Skeletal muscle satellite cell (primary cell): Measurements from ENCODE around the gene GPR135.

Source experiments
- H3K27me3 ChIP-seq: 2 replicates; pipeline ENCODE4 v1.7.0; 2013; ENCODE audit warnings: low read length; ENCODE audit not compliant: control insufficient read depth, insufficient read depth
- H3K36me3 ChIP-seq: 2 replicates; pipeline ENCODE4 v1.7.0; 2013; ENCODE audit warnings: mild to moderate bottlenecking, control low read depth, low read length; ENCODE audit not compliant: insufficient read depth
- H3K4me1 ChIP-seq: 2 replicates; pipeline ENCODE4 v1.7.0; 2013; ENCODE audit warnings: low read length; ENCODE audit not compliant: control insufficient read depth, insufficient read depth
- H3K4me2 ChIP-seq: 2 replicates; pipeline ENCODE4 v1.7.0; 2013; ENCODE audit warnings: mild to moderate bottlenecking, low read length
- H3K4me3 ChIP-seq: 2 replicates; pipeline ENCODE4 v1.7.0; 2013; ENCODE audit warnings: low read length
- H3K9ac ChIP-seq: 2 replicates; pipeline ENCODE4 v1.7.0; 2013; ENCODE audit warnings: mild to moderate bottlenecking, low read depth, low read length, moderate library complexity
- H3K9me3 ChIP-seq: replicated peaks from 2 replicates; pipeline ENCODE4 v1.7.0; 2013; ENCODE audit warnings: mild to moderate bottlenecking, control low read depth, low read length

The GPR135 gene

DNA sequence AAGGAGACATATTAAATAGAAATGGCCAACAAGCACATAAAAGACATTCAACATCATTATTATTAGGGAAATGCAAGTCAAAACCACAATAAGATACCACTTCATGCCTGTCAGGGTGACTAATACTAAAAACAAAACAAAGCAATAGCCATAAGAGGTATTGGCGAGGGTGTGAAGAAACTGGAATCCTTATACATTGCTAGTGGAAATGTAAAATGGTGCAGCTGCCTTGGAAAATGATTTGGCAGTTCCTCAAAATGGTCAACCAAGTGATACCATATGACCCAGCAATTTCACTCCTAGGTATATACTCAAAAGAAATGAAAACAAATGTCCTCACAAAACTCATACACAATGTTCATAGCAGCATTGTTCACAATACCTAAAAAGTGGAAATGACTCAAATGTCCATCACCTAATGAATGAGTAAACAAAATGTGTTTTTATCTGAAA is 27.0 kb downstream of the GPR135 start:
- Histone ChIP-seq H3K4me1 (peaks cover 29% of the 10 kb centered on the region), H3K9me3 (no peaks in the 10 kb centered on the region), H3K4me3 (peak overlapping the region; percentile 19), H3K27me3 (no peaks in the 10 kb centered on the region), H3K4me2 (peak overlapping the region; percentile 52), H3K36me3 (no peaks in the 10 kb centered on the region), H3K9ac (peak overlapping the region; percentile 9)

DNA sequence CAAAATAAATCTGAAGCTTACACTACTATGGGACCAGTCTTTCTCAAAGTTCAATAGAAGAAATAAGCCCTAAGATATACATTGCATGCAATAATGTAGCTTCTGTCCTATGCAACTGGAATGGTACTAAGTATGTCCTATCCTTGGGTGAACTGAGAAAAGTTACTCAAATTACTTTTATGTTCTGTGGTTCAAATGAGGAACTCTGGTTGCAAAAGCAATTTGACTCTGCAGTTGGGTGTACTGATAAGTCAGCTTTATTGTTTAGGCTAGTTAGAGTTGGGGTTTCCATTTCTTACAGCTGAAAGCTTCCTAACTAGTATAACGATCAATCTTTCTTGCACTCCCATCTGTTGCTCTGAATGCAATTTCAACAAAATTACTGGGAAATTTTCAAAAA is 29.2 kb downstream of the GPR135 start:
- Histone ChIP-seq H3K27me3 (no peaks in the 10 kb centered on the region), H3K4me1 (peaks cover 29% of the 10 kb centered on the region), H3K9ac (no peak overlapping the region), H3K9me3 (no peaks in the 10 kb centered on the region), H3K4me3 (no peak overlapping the region), H3K4me2 (no peak overlapping the region), H3K36me3 (no peaks in the 10 kb centered on the region)

DNA sequence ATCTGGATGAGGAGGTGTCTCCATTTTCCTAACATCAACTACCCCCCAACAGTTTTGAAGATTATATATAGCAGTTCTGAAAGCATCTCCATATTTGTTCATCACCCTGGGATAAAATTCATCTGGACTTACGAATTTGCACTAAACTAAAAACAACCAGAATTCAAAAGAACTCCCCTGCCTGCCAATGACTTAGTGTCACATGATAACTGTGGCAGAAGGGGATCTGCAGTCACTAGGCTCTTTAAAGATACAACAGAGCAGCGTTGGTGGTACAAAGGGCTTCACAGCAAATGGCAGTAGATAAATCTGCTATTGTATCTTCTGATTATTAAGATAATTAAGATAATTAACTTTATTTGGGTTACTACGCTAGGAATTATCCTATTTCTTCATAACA is 30.1 kb downstream of the GPR135 start:
- H3K36me3 ChIP-seq = no peaks in the 10 kb centered on the region
- no peak overlapping the region for H3K4me2 ChIP-seq
- H3K9ac ChIP-seq = no peak overlapping the region
- no peaks in the 10 kb centered on the region for H3K9me3 ChIP-seq
- no peak overlapping the region for H3K4me3 ChIP-seq
- no peaks in the 10 kb centered on the region for H3K27me3 ChIP-seq
- peaks cover 29% of the 10 kb centered on the region for H3K4me1 ChIP-seq

DNA sequence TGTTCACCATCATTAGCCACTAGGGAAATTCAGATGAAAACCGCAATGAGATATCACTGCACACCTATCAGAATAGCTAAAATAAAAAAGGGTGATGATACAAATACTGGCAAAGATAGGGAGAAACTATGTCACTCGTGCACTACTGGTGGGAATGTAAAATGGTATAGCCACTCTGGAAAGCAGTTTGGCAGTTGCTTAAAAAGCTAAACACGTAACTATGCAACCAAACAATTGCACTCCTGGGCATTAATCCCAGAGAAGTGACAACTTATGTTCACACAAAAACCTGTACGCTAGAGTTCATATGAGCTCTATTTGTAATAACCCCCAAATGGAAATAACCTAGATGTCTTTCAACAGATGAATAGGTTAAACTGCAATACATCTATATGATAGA is 35.4 kb downstream of the GPR135 start:
- Histone ChIP-seq H3K9me3 (no peaks in the 10 kb centered on the region), H3K36me3 (no peaks in the 10 kb centered on the region), H3K4me3 (no peak overlapping the region), H3K4me1 (peaks cover 24% of the 10 kb centered on the region), H3K27me3 (no peaks in the 10 kb centered on the region), H3K9ac (no peak overlapping the region), H3K4me2 (no peak overlapping the region)

DNA sequence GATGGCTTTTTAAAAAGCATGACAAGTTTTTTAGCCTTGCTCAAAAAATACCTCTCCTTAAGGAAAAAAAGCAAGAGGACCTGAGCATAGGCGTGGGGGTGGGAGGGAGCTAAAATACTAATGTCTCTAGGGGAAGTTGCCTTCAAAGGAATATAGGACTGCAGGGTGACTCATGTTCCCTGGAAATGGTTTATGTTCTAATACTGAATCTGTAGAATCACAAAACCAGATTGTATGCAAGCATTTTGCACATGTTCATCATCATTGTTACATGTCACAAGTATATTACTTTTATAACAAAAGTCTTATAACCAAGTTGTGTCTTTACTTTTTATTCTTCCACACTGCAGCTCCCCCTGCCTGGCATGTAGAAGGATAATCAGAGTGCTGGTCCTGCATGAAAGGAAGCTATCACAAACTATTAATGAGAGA is 36.6 kb downstream of the GPR135 start:
- Histone ChIP-seq H3K9ac (no peak overlapping the region), H3K4me2 (peak overlapping the region; percentile 46), H3K9me3 (no peaks in the 10 kb centered on the region), H3K36me3 (no peaks in the 10 kb centered on the region), H3K4me3 (no peak overlapping the region), H3K27me3 (no peaks in the 10 kb centered on the region), H3K4me1 (peaks cover 25% of the 10 kb centered on the region)

DNA sequence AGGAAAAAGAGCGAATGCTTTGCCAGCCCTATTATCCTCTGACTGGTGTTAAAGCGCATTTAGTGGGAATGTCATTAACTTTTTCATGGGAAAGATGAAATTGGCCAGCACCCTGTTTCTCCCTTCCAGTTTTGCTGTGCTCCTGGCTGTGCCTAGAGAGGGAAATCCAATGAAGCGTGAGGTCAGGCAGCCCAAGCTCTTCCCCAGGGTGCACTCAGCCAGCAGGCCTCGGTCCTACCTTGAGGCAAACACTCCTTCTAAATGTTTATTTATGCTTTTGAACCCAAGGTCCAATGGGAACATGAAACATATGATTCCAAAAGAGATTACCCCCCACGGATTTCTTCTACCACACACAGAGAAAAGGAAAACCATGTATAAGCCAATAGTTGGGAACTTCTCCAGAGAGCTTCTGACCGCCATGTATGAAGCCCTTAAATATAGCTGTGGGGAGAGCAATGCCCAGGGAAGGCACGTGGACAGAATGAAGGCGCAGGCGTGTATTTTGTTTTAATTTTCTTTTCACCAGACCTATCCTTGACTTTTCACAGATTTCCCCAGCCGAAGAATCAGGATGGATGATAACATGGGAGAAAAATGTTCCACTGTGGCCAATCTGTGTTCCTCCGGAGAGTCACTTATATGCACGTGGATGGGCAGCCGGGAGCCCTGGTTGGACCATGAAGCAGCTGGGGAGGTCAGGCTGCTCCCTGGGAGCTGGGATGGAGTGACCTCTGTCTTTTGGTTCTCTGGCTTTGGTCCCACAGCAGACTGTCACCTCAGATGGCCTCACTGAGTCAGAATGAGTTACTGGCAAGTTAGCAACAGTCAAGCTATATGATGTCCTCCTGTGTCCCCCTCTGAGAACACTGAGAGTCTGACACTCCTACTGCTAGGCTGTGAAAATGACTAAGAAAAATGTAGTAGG is 37.3 kb downstream of the GPR135 start:
- Histone ChIP-seq H3K4me1 (peaks cover 25% of the 10 kb centered on the region), H3K9ac (no peak overlapping the region), H3K27me3 (no peaks in the 10 kb centered on the region), H3K36me3 (no peaks in the 10 kb centered on the region), H3K9me3 (no peaks in the 10 kb centered on the region), H3K4me2 (peak overlapping the region; percentile 46), H3K4me3 (no peak overlapping the region)

DNA sequence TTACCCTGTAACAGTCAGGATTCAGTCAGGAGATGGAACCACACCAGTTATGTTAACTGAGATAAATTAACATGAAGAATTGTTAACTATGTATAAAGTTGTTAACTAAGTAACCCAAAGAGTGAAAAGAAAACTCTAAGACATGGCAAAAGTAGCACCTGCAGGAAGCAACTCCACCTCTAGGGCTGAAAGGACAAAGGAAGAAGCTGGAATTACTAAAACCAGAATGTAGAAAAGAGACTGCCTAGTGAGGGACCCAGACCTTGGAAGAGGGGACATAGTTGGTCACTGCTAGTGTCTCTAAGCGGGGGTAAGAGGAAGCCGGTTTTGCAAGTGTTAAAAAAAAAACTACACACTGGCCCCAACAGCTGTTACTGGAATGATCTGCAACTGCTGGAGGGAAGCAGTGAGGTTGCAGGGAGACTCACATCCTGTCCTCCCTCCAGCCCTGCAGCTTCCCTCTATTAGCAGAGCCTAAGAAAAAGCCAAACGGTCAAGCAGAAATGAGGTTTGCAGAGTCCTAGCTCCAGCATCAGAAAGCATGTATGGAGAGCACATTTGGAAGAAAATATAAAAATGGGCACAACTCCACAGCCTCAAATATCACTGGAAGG is 39.8 kb downstream of the GPR135 start:
- no peaks in the 10 kb centered on the region for H3K9me3 ChIP-seq
- peaks cover 30% of the 10 kb centered on the region for H3K4me1 ChIP-seq
- H3K36me3 ChIP-seq = no peaks in the 10 kb centered on the region

DNA sequence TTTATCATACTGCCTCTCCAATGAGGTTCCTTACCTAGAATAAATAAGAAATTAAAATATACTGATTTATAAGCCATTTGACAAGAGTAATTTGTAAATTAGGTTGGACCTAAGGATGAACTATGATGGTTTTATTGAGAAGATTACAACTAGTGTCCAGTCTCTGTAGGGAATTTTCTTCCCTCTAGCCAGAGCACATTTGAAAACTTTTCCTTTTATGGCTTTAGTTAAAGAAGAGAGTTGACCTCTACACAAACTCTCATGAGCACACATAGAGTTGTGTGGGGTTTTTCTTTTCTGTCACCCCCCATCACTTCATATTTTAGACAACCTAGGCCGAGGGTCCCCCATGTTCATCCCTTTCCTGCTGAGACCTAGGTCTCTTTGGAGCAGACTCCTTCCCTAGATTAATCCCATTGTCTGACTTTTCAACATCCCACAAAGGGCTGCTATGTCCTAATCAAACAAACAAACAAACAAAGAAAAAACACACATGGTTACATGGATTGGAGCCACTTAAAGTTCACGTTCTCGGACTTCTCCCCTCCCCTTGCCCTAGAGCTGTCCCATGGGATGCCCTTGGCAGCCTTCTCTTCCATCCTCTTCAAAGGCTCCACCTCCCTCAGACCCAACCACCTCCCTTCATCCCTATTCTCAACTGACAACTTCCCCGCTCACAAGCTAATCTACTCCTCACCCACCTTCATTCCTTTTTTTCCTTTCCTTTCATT is 40.7 kb downstream of the GPR135 start:
- H3K4me3 ChIP-seq = no peak overlapping the region
- H3K36me3 ChIP-seq = no peaks in the 10 kb centered on the region
- H3K4me2 ChIP-seq = no peak overlapping the region
- H3K9me3 ChIP-seq = no peaks in the 10 kb centered on the region
- H3K4me1 ChIP-seq = peaks cover 30% of the 10 kb centered on the region
- H3K9ac ChIP-seq = no peak overlapping the region
- no peaks in the 10 kb centered on the region for H3K27me3 ChIP-seq

More for the DNA sequence above, 39.8 kb downstream of the GPR135 start:
- Histone ChIP-seq H3K4me2 (no peak overlapping the region), H3K27me3 (no peaks in the 10 kb centered on the region), H3K9ac (no peak overlapping the region), H3K4me3 (no peak overlapping the region)

DNA sequence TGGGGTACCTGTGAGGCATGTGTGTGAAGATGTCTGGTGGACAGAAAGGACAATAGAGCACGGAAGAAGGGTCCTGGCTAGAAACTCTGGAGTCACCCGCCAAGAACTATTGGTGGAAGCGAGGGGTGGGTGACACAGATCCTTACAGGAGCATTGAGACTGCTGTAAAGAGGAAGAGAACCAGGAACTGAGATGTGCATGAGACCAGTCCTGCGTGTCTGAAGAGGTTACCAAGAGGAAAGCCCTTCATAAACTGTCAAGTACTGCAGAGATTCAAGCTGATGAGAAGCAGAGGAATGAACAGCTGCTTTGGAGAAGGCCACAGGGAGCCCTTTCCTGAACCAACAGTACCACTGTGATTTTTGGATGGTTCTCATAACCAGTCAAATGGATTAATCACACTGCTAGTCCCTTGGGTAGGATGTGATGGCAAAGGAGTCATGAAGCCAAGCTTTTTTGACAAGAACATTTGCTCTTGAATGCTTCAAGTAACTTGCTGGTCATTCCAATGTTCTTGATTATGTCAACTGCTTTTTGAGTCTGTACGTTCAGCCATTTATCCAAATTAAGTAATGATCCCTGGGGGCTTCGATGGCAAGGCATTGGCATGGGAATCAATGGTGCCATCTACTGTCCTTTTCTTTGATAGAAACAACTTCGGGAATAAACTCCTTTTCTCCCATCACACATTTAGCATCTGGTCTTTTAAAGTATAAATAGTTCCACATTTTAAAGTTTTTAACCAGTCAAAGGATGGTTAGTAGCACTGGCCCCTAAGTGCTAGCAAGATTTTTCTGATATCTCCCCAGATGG is 42.9 kb downstream of the GPR135 start:
- no peaks in the 10 kb centered on the region for H3K9me3 ChIP-seq

DNA sequence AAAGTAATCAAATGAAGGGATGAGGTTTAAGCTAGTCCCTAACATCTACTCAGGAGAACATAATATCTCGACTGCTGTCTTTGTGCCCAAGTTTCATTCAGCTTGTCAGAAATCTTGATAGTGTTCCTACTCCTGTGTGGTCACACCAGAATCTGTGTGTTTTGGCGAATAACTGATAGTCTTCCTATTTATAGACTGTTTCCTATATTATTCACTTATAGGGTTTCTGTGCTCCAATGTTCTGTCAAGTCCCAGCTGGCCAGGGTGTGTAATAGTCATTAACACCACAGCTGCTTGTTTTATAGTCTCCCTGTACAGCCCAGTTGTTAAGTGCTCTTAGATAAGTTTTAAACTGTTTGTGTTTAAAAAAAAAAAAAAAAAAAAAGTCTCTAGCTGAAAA is 45.9 kb downstream of the GPR135 start:
- H3K4me2 ChIP-seq = no peak overlapping the region
- no peaks in the 10 kb centered on the region for H3K9me3 ChIP-seq
- peaks cover 5% of the 10 kb centered on the region for H3K4me1 ChIP-seq
- H3K27me3 ChIP-seq = no peaks in the 10 kb centered on the region
- H3K4me3 ChIP-seq = no peak overlapping the region
- no peaks in the 10 kb centered on the region for H3K36me3 ChIP-seq
- H3K9ac ChIP-seq = no peak overlapping the region

More for the DNA sequence above, 42.9 kb downstream of the GPR135 start:
- Histone ChIP-seq H3K4me3 (no peak overlapping the region), H3K4me2 (no peak overlapping the region), H3K9ac (no peak overlapping the region), H3K27me3 (no peaks in the 10 kb centered on the region), H3K4me1 (peaks cover 16% of the 10 kb centered on the region), H3K36me3 (no peaks in the 10 kb centered on the region)

DNA sequence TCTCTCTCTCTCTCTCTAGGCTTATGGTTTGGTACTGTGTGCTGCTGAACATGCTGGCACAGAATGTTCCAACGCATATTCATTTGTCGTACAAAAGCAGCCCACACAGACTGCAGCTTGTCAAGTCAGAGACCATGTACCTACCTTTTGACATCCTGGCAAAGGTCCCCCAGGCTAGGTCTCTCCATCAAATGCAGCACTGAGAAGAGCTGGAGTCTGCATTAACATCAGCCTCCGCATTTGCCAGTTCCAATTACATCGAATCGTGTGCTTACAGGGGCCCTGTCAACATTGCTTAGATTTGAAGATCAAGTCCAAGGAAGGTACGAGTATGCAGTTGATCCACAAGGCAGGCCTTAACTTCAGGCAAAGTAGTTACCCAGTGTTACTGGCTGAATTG is 47.9 kb downstream of the GPR135 start:
- Histone ChIP-seq H3K9ac (no peak overlapping the region), H3K4me1 (peaks cover 4% of the 10 kb centered on the region), H3K36me3 (no peaks in the 10 kb centered on the region)

More for the DNA sequence above, 47.9 kb downstream of the GPR135 start:
- H3K9me3 ChIP-seq = no peaks in the 10 kb centered on the region
- H3K4me3 ChIP-seq = no peak overlapping the region
- H3K27me3 ChIP-seq = no peaks in the 10 kb centered on the region
- H3K4me2 ChIP-seq = no peak overlapping the region
